ENCODE results near the gene CTTNBP2. TPM values are rescaled to one million over a fixed set of nuclear protein-coding genes. Genes with fewer than 3 reads are reported as not detected.

CTTNBP2 gene
- total RNA-seq, 6 experiments from 2014 or later, result not detected

- H3K27ac Mint-ChIP-seq, result no peak overlapping the region
- peaks cover 23% of the 10 kb centered on the region for H3K9me3 Mint-ChIP-seq
- H3K4me1 Mint-ChIP-seq (ENCODE audit: low read depth), result no peaks in the 10 kb centered on the region
- TF ChIP-seq CTCF (IDR thresholded peaks at IDR 0.05), result no peak
- no peak for DNase-seq
- no peak overlapping the region for H3K4me3 Mint-ChIP-seq
- no peaks in the 10 kb centered on the region for H3K36me3 Mint-ChIP-seq (ENCODE audit: low read depth)
- H3K27me3 Mint-ChIP-seq (ENCODE audit: insufficient read depth), result no peaks in the 10 kb centered on the region
Observed at GRCh38 chr7:117796889-117797288, 76.4 kb downstream of the CTTNBP2 start.

GRCh38 chr7:117793976-117794375, 79.3 kb downstream of the CTTNBP2 start:
- no peak overlapping the region for H3K4me3 Mint-ChIP-seq
- no peaks in the 10 kb centered on the region for H3K27me3 Mint-ChIP-seq (ENCODE audit: insufficient read depth)
- no peak for DNase-seq
- H3K27ac Mint-ChIP-seq, result no peak overlapping the region
- H3K36me3 Mint-ChIP-seq (ENCODE audit: low read depth), result no peaks in the 10 kb centered on the region
- peaks cover 31% of the 10 kb centered on the region for H3K9me3 Mint-ChIP-seq
- no peak for TF ChIP-seq CTCF (IDR thresholded peaks at IDR 0.05)
- no peaks in the 10 kb centered on the region for H3K4me1 Mint-ChIP-seq (ENCODE audit: low read depth)

- no peak for DNase-seq
- no peak for TF ChIP-seq CTCF (IDR thresholded peaks at IDR 0.05)
- Mint-ChIP-seq H3K4me3 (no peak overlapping the region), H3K9me3 (peaks cover 31% of the 10 kb centered on the region), H3K27ac (no peak overlapping the region), H3K4me1 (ENCODE audit: low read depth) (no peaks in the 10 kb centered on the region), H3K36me3 (ENCODE audit: low read depth) (no peaks in the 10 kb centered on the region), H3K27me3 (ENCODE audit: insufficient read depth) (no peaks in the 10 kb centered on the region)
Observed at GRCh38 chr7:117793521-117793920, 79.7 kb downstream of the CTTNBP2 start.

GRCh38 chr7:117791877-117792780, 81.1 kb downstream of the CTTNBP2 start:
- Mint-ChIP-seq H3K4me1 (ENCODE audit: low read depth) (no peaks in the 10 kb centered on the region), H3K4me3 (no peak overlapping the region), H3K27me3 (ENCODE audit: insufficient read depth) (no peaks in the 10 kb centered on the region), H3K9me3 (peaks cover 30% of the 10 kb centered on the region), H3K36me3 (ENCODE audit: low read depth) (no peaks in the 10 kb centered on the region), H3K27ac (no peak overlapping the region)
- no peak for DNase-seq
- TF ChIP-seq CTCF (IDR thresholded peaks at IDR 0.05), result no peak

- H3K4me3 Mint-ChIP-seq, result no peak overlapping the region
- no peaks in the 10 kb centered on the region for H3K27me3 Mint-ChIP-seq (ENCODE audit: insufficient read depth)
- no peaks in the 10 kb centered on the region for H3K4me1 Mint-ChIP-seq (ENCODE audit: low read depth)
- no peaks in the 10 kb centered on the region for H3K36me3 Mint-ChIP-seq (ENCODE audit: low read depth)
- DNase-seq, result no peak
- no peak for TF ChIP-seq CTCF (IDR thresholded peaks at IDR 0.05)
- H3K9me3 Mint-ChIP-seq, result peaks cover 25% of the 10 kb centered on the region
- H3K27ac Mint-ChIP-seq, result no peak overlapping the region
Observed at GRCh38 chr7:117790731-117791130, 82.5 kb downstream of the CTTNBP2 start.
